PC-3 (cell line): ENCODE data around the gene ADAMTS19. TPM values are rescaled to one million over a fixed set of nuclear protein-coding genes. Genes with fewer than 3 reads are reported as not detected.

Source experiments
- ATAC-seq: fragments of 200-7000 bp; cut with Tn5 transposase; 2 replicates; pipeline ENCODE4 v1.9.1; 2020; ENCODE audit warnings: mild to moderate bottlenecking, moderate library complexity
- BruUV-seq: library from RNA; stranded (reverse); fragments of 400-500 nt; replicated peaks from 2 replicates; lab custom pipeline; 2021; lab: Mats Ljungman, UMichigan
- CTCF ChIA-PET: fragments of 300-600 bp; sonication (Branson Sonifier 250); formaldehyde crosslinking; loops from one replicate; lab custom pipeline; 2022; ENCODE audit warnings: antibody characterized with exemption; lab: Charles Lee
- POLR2A ChIA-PET: fragments of 300-600 bp; sonication (Branson Sonifier 250); formaldehyde crosslinking; loops from one replicate; lab custom pipeline; 2022; ENCODE audit warnings: antibody characterized with exemption; ENCODE audit not compliant: unreplicated experiment; lab: Charles Lee
- DNase-seq: peaks from one replicate; pipeline ENCODE4 v3.0.0-alpha.2; 2015
- H2AFZ ChIP-seq: fragments of 300-600 bp; sonication (generic); 2 replicates; pipeline ENCODE4 v1.6.0; 2016; ENCODE audit warnings: antibody characterized with exemption, low read length
- H3F3A ChIP-seq: fragments of 300-600 bp; sonication (generic); one replicate; pipeline ENCODE4 v1.6.0; 2017; ENCODE audit warnings: antibody characterized with exemption, low read length, control low read depth, mild to moderate bottlenecking; ENCODE audit not compliant: unreplicated experiment
- H3K27ac ChIP-seq: fragments of 300-600 bp; sonication (generic); 2 replicates; pipeline ENCODE4 v1.5.1; 2016; ENCODE audit warnings: mild to moderate bottlenecking, low read length
- H3K27me3 ChIP-seq: fragments of 300-600 bp; sonication (generic); 2 replicates; pipeline ENCODE4 v1.6.1; 2016; ENCODE audit warnings: low read length, mixed read lengths
- H3K36me3 ChIP-seq: fragments of 300-600 bp; sonication (generic); 2 replicates; pipeline ENCODE4 v1.6.1; 2016; ENCODE audit warnings: low read depth, mixed run types, low read length, mixed read lengths
- H3K4me1 ChIP-seq: fragments of 300-600 bp; sonication (generic); 2 replicates; pipeline ENCODE4 v1.5.1; 2016; ENCODE audit warnings: low read length; ENCODE audit not compliant: insufficient read depth
- H3K4me2 ChIP-seq: fragments of 300-600 bp; sonication (generic); 2 replicates; pipeline ENCODE4 v1.6.0; 2016; ENCODE audit warnings: low read length
- H3K4me3 ChIP-seq: fragments of 300-600 bp; sonication (generic); 2 replicates; pipeline ENCODE4 v1.5.1; 2016; ENCODE audit warnings: mild to moderate bottlenecking, low read length, mixed read lengths
- H3K79me2 ChIP-seq: fragments of 300-600 bp; sonication (generic); 2 replicates; pipeline ENCODE4 v1.6.1; 2017; ENCODE audit warnings: low read length, mixed read lengths
- H3K9ac ChIP-seq: fragments of 300-600 bp; sonication (generic); 2 replicates; pipeline ENCODE4 v1.6.0; 2016; ENCODE audit warnings: mild to moderate bottlenecking, low read length
- H3K9me2 ChIP-seq: fragments of 300-600 bp; sonication (generic); replicated peaks from 2 replicates; pipeline ENCODE4 v1.6.1; 2016; ENCODE audit warnings: mixed run types, low read length, mixed read lengths
- H3K9me3 ChIP-seq: fragments of 300-600 bp; sonication (generic); 2 replicates; pipeline ENCODE4 v1.6.1; 2016; ENCODE audit warnings: low read length, mixed read lengths
- H4K20me1 ChIP-seq: fragments of 300-600 bp; sonication (generic); 2 replicates; pipeline ENCODE4 v1.6.1; 2016; ENCODE audit warnings: low read length, mixed read lengths
- CTCF ChIP-seq: fragments of 300-600 bp; sonication (generic); conservative IDR thresholded peaks from 2 replicates; pipeline ENCODE4 v1.5.1; 2017; ENCODE audit warnings: antibody characterized with exemption, low read depth, mild to moderate bottlenecking, low read length
- EZH2 ChIP-seq: fragments of 300-600 bp; sonication (generic); IDR thresholded peaks from one replicate; pipeline ENCODE4 v1.6.1; 2017; ENCODE audit warnings: antibody characterized with exemption, mild to moderate bottlenecking, low read length; ENCODE audit not compliant: unreplicated experiment
- EZH2phosphoT487 ChIP-seq: fragments of 300-600 bp; sonication (generic); IDR thresholded peaks from 2 replicates; pipeline ENCODE4 v1.6.1; 2018; ENCODE audit warnings: mild to moderate bottlenecking, antibody characterized with exemption, low read length, borderline replicate concordance
- intact Hi-C: fragments of 100-400 bp; cut with micrococcal nuclease; formaldehyde crosslinking; loops from 2 replicates; pipeline ENCODE4 v1.9.0; 2023
- total RNA-seq: library from RNA; depleted of rRNA; stranded (reverse); fragments of >200 nt; gene quantifications from 2 replicates; pipeline ENCODE4 v1.2.3, GENCODE V29; 2014

The ADAMTS19 gene
- total RNA-seq, 1 experiment from 2014 or later: not detected

- DNase-seq: no peak
- H3K4me2 ChIP-seq: no peak overlapping the region
- BruUV-seq: no TSS peak
- H3K9me2 ChIP-seq: no peaks in the 10 kb centered on the region
- H3K79me2 ChIP-seq: no peaks in the 10 kb centered on the region
- no peak overlapping the region for H3K4me3 ChIP-seq
- H3K4me1 ChIP-seq: no peaks in the 10 kb centered on the region
- no peak for TF ChIP-seq CTCF
- no peak for TF ChIP-seq EZH2
- no peaks in the 10 kb centered on the region for H3K9me3 ChIP-seq
- no peak for ATAC-seq
- no peaks in the 10 kb centered on the region for H3F3A ChIP-seq
- intact Hi-C loops: no loop called here
- no peak overlapping the region for H2AFZ ChIP-seq
- no peaks in the 10 kb centered on the region for H4K20me1 ChIP-seq
- H3K9ac ChIP-seq: no peak overlapping the region
- CTCF ChIA-PET: no interaction called here
- no peak overlapping the region for H3K27ac ChIP-seq
- no peaks in the 10 kb centered on the region for H3K27me3 ChIP-seq
- POLR2A ChIA-PET: no interaction called here
- no peaks in the 10 kb centered on the region for H3K36me3 ChIP-seq
Measured at GRCh38 chr5:129716651-129717050, 256.6 kb downstream of the ADAMTS19 start.

GRCh38 chr5:129717751-129718310, 257.7 kb downstream of the ADAMTS19 start:
- no peak overlapping the region for H3K27ac ChIP-seq

More at GRCh38 chr5:129717751-129718310, 257.7 kb downstream of the ADAMTS19 start:
- H3K4me1 ChIP-seq: no peaks in the 10 kb centered on the region
- ATAC-seq: no peak
- H3K79me2 ChIP-seq: no peaks in the 10 kb centered on the region
- TF ChIP-seq CTCF (no peak), EZH2phosphoT487 (no peak), EZH2 (no peak)
- no peak for DNase-seq
- H3K9ac ChIP-seq: no peak overlapping the region
- no peak overlapping the region for H2AFZ ChIP-seq
- no peaks in the 10 kb centered on the region for H3K36me3 ChIP-seq
- ChIA-PET POLR2A (no interaction called here), CTCF (no interaction called here)
- H3F3A ChIP-seq: no peaks in the 10 kb centered on the region
- no TSS peak for BruUV-seq
- intact Hi-C loops: no loop called here
- H3K9me3 ChIP-seq: no peaks in the 10 kb centered on the region
- no peaks in the 10 kb centered on the region for H3K9me2 ChIP-seq
- no peak overlapping the region for H3K4me3 ChIP-seq
- H3K27me3 ChIP-seq: no peaks in the 10 kb centered on the region
- no peaks in the 10 kb centered on the region for H4K20me1 ChIP-seq
- no peak overlapping the region for H3K4me2 ChIP-seq
